ENCODE measurements around the gene PER2.

DNA sequence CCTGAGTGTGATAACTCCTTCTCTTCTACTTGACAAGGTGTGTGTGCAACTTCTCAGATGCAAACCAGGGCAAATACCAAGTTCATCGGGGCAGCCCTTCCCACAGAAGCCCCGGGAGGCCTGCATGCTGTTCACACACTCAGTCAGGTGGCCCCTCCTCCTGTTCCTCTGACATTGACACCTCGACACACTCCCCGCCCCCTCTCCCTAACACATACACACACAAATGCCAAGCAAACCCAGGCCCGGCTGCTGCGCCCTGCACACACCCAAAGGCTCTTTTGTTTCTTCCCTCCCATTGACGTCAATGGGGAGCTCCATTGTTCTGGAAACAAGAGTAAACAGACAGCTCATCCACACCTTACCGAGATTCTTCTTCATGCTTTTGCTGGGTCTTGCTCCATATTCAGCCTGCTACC is 1.7 kb upstream of the PER2 start:
- TF ChIP-seq, protein P1, sequence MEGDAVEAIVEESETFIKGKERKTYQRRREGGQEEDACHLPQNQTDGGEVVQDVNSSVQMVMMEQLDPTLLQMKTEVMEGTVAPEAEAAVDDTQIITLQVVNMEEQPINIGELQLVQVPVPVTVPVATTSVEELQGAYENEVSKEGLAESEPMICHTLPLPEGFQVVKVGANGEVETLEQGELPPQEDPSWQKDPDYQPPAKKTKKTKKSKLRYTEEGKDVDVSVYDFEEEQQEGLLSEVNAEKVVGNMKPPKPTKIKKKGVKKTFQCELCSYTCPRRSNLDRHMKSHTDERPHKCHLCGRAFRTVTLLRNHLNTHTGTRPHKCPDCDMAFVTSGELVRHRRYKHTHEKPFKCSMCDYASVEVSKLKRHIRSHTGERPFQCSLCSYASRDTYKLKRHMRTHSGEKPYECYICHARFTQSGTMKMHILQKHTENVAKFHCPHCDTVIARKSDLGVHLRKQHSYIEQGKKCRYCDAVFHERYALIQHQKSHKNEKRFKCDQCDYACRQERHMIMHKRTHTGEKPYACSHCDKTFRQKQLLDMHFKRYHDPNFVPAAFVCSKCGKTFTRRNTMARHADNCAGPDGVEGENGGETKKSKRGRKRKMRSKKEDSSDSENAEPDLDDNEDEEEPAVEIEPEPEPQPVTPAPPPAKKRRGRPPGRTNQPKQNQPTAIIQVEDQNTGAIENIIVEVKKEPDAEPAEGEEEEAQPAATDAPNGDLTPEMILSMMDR (IDR thresholded peaks at IDR 0.05 in 4 of 5, conservative IDR thresholded peaks at IDR 0.05 in 1 of 5), result no peak
- no peak for TF ChIP-seq POLR2A (IDR thresholded peaks at IDR 0.05)

Measured in gastrocnemius medialis (tissue), 4 donors.